AG10803 (cell line): Measurements from ENCODE around the gene NUBP2.

Source experiments
- DNase-seq: peaks from one replicate; pipeline ENCODE4 v3.0.0; 2010; ENCODE audit warnings: low read depth
- H3K4me3 ChIP-seq: 2 replicates; pipeline ENCODE4 v1.5.1; 2011; ENCODE audit warnings: mild to moderate bottlenecking, low read length, control low read depth
- TF ChIP-seq, protein P1 (sequence below): conservative IDR thresholded peaks from 2 replicates; pipeline ENCODE4 v1.5.1; 2011; ENCODE audit warnings: mild to moderate bottlenecking, low read length, control low read depth, inconsistent platforms

The NUBP2 gene, protein sequence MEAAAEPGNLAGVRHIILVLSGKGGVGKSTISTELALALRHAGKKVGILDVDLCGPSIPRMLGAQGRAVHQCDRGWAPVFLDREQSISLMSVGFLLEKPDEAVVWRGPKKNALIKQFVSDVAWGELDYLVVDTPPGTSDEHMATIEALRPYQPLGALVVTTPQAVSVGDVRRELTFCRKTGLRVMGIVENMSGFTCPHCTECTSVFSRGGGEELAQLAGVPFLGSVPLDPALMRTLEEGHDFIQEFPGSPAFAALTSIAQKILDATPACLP

DNA sequence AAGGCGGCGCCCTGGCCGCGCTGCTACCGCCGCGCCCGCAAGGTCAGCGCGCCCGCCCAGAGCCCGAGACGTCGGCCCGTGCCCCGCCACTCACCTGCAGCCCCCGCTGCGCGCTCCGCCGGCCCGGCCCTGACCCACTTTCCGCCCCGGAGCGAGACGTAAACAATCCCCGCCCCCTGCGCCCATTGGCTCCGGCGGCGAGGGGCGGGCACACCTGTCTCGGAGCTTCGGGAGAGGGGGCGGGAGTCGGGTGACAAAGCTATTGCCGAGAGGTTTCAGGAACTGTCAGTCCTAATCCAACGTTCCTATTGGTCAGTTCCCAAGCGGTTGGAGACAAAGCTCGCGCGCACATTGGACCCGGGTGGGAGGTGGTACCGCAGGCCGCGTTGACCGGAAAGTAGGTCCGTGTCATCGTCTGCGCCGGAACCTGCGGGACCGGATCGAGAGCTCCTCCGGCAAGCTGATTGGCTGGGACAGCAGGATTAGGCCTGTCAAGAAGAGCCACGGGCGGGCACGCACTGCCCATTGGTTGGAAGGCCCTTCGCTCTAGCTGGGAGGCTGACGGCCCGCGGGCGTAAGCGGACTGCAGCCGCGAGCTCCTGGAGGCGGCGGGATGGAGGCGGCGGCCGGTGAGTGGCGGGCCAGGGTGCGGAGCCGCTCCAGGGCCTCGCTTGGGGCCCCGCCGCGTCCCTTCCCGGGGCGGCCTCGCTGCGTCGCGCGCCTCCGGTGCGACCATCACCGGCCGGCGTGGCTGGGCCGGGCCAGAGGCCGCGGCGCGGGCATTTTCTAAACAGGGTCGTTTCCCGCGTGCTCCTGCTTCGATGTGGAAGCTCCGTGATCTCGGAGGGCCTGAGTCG lies at the start of gene NUBP2, which contains the start of gene SPSB3:
TSS of gene NUBP2 (plus strand) at position 553 of the 857 bp plus-strand sequence. CDS start at position 614, 61 bp downstream.
TSS of gene SPSB3 (minus strand) at position 164 of the 857 bp plus-strand sequence. CDS start 1,088 bp downstream, outside the sequence.
- TF ChIP-seq, protein P1, sequence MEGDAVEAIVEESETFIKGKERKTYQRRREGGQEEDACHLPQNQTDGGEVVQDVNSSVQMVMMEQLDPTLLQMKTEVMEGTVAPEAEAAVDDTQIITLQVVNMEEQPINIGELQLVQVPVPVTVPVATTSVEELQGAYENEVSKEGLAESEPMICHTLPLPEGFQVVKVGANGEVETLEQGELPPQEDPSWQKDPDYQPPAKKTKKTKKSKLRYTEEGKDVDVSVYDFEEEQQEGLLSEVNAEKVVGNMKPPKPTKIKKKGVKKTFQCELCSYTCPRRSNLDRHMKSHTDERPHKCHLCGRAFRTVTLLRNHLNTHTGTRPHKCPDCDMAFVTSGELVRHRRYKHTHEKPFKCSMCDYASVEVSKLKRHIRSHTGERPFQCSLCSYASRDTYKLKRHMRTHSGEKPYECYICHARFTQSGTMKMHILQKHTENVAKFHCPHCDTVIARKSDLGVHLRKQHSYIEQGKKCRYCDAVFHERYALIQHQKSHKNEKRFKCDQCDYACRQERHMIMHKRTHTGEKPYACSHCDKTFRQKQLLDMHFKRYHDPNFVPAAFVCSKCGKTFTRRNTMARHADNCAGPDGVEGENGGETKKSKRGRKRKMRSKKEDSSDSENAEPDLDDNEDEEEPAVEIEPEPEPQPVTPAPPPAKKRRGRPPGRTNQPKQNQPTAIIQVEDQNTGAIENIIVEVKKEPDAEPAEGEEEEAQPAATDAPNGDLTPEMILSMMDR: no peak
- peak; percentile 100 for DNase-seq
- peak within 1 kb of the TSS; percentile 84 for H3K4me3 ChIP-seq

DNA sequence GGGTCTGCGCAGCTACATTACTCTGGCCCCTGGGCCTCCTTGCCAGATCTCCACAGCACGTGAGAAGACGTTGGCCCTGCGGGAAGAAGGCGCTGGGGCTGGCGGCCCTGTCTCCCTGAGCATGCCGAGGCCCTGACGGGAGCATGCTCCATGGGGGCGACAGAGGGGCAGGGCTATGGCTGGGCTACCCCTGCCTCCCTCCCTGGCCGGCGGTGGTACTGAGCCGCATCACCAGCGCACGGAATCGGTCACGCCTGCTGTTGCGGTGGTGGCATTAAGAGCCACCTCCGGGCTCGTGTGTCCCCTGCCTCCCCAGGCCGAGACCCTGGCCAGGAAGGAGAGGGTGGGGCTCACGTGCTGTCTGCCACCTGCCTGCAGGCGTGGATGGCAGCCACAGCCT lies 48.6 kb upstream of the NUBP2 start:
- no peak for DNase-seq
- TF ChIP-seq, protein P1: no peak
- no peak overlapping the region for H3K4me3 ChIP-seq

GRCh38 chr16:1734816-1735215 lies 47.9 kb upstream of the NUBP2 start:
- no peak for DNase-seq
- H3K4me3 ChIP-seq: no peak overlapping the region
- TF ChIP-seq, protein P1: no peak

GRCh38 chr16:1740234-1740633 lies 42.5 kb upstream of the NUBP2 start:
- TF ChIP-seq, protein P1: no peak
- no peak overlapping the region for H3K4me3 ChIP-seq
- no peak for DNase-seq

DNA sequence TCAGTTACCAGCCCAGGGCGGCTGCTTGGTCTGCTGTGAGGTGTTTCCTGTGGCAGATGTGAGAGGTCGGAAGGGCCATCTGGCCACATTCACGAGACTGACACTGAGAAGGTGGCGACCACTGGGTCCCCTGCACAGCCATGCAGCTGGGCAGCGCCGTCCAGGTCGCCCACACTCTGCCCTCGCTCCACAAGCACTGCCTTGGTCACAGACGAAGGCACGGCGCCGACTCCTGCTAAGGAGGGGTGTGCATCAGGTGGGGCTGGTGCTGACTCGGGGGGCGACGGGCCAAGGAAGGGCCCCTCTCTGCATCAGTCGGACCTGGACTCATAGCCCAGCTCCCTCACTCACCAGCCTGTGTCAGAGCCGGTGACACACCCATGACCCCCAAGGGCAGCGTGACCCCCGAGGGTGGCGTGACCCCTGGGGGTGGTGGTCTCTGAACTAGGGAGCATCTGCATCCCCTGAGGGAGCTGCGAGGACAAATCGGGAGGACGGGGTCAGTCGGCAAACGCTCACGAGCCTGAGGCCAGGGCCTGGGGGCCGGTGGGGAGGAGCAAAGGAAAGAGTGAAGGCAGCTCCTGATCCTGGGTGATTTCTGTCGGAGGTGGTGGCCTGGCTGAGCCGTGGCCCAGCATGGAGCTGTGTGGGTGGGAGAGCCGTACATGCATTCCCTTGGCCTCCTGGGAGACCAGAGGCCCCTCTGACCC lies 41.8 kb upstream of the NUBP2 start:
- H3K4me3 ChIP-seq: no peak overlapping the region
- TF ChIP-seq, protein P1: no peak
- no peak for DNase-seq

GRCh38 chr16:1741553-1742165 lies 41.1 kb upstream of the NUBP2 start:
- no peak overlapping the region for H3K4me3 ChIP-seq
- DNase-seq: no peak
- TF ChIP-seq, protein P1: no peak
